ENCODE measurements around the gene SND1.

GRCh38 chr7:128093614-128094570, 441.9 kb downstream of the SND1 start:
- TF ChIP-seq CTCF (IDR thresholded peaks at IDR 0.05) (no peak), POLR2A (IDR thresholded peaks at IDR 0.05) (no peak)
